ENCODE measurements around the gene RMND5A. TPM values are rescaled to one million over a fixed set of nuclear protein-coding genes. Genes with fewer than 3 reads are reported as not detected.

RMND5A gene
- polyA plus RNA-seq, 1 donor from 2014 or later: 36.3 TPM

GRCh38 chr2:86673986-86674670 lies 46.0 kb upstream of the RMND5A start:
- H3K79me2 ChIP-seq (replicated peaks; ENCODE audit: insufficient read depth, low read length): no peaks in the 10 kb centered on the region
- H3K4me3 ChIP-seq (ENCODE audit: low read length): no peak overlapping the region
- no peaks in the 10 kb centered on the region for H3F3A ChIP-seq (ENCODE audit: insufficient read depth, low read length, poor library complexity, severe bottlenecking)
- H4K20me1 ChIP-seq (ENCODE audit: insufficient read depth): no peaks in the 10 kb centered on the region
- H3K27ac ChIP-seq (ENCODE audit: low read length): no peak overlapping the region
- TF ChIP-seq CTCF (IDR thresholded peaks at IDR 0.05; ENCODE audit: poor library complexity, severe bottlenecking) (no peak), POLR2AphosphoS5 (IDR thresholded peaks at IDR 0.05) (no peak), RAD21 (conservative IDR thresholded peaks at IDR 0.05) (no peak), TAF1 (IDR thresholded peaks at IDR 0.05; ENCODE audit: low read depth) (no peak)
- H3K4me2 ChIP-seq (ENCODE audit: low read length): no peak overlapping the region
- H3K36me3 ChIP-seq (ENCODE audit: insufficient read depth, low read length): no peaks in the 10 kb centered on the region
- no peaks in the 10 kb centered on the region for H3K9me3 ChIP-seq (ENCODE audit: low read length)
- H3K9me2 ChIP-seq (ENCODE audit: insufficient read depth, low read length): no peaks in the 10 kb centered on the region
- no peaks in the 10 kb centered on the region for H3K27me3 ChIP-seq (ENCODE audit: insufficient read depth, low read depth, low read length)
- no peak overlapping the region for H2AFZ ChIP-seq (ENCODE audit: low read depth, low read length)
- H3K9ac ChIP-seq (ENCODE audit: low read length): no peak overlapping the region

- TF ChIP-seq EP300 (conservative IDR thresholded peaks at IDR 0.05; ENCODE audit: poor library complexity, severe bottlenecking) (no peak), MXI1 (conservative IDR thresholded peaks at IDR 0.05; ENCODE audit: poor library complexity, severe bottlenecking) (no peak), REST (IDR thresholded peaks at IDR 0.05; ENCODE audit: borderline replicate concordance) (no peak), TAF1 (IDR thresholded peaks at IDR 0.05; ENCODE audit: low read depth) (no peak), SMC3 (conservative IDR thresholded peaks at IDR 0.05; ENCODE audit: poor library complexity) (no peak), CTCF (IDR thresholded peaks at IDR 0.05; ENCODE audit: poor library complexity, severe bottlenecking) (no peak), EZH2 (IDR thresholded peaks at IDR 0.05; ENCODE audit: borderline replicate concordance, insufficient read depth, low read length, poor library complexity, severe bottlenecking) (no peak)
- Histone ChIP-seq H3K4me3 (ENCODE audit: low read length) (no peak overlapping the region), H3K27ac (ENCODE audit: low read length) (no peak overlapping the region), H2AFZ (ENCODE audit: low read depth, low read length) (no peak overlapping the region), H3K9me2 (ENCODE audit: insufficient read depth, low read length) (no peaks in the 10 kb centered on the region), H3K36me3 (ENCODE audit: insufficient read depth, low read length) (no peaks in the 10 kb centered on the region), H4K20me1 (ENCODE audit: insufficient read depth) (no peaks in the 10 kb centered on the region), H3K27me3 (ENCODE audit: insufficient read depth, low read depth, low read length) (no peaks in the 10 kb centered on the region), H3K9ac (ENCODE audit: low read length) (no peak overlapping the region), H3K4me2 (ENCODE audit: low read length) (no peak overlapping the region), H3K9me3 (ENCODE audit: low read length) (no peaks in the 10 kb centered on the region), H3F3A (ENCODE audit: insufficient read depth, low read length, poor library complexity, severe bottlenecking) (no peaks in the 10 kb centered on the region), H3K79me2 (replicated peaks; ENCODE audit: insufficient read depth, low read length) (no peaks in the 10 kb centered on the region)
Measured at GRCh38 chr2:86675104-86675503, 45.0 kb upstream of the RMND5A start.

Data from neural cell (in vitro differentiated cells).